Left cardiac atrium (tissue), 2 donors: ENCODE results near the gene CNNM4. TPM values are rescaled to one million over a fixed set of nuclear protein-coding genes. Genes with fewer than 3 reads are reported as not detected.

Source experiments
- microRNA-seq, 2 donors: library from miRNA; unstranded; fragments of <30 nt; microRNA quantifications; one replicate each; pipeline ENCODE4 v1.2.0, GENCODE V29; 2020
- total RNA-seq, 2 donors: library from RNA; stranded (reverse); fragmentation: NEBNext Ultra II Directional; extraction: Animal tissue kit (Norgen Biotek cat#: 25700); gene quantifications; one replicate each; pipeline ENCODE4 v1.2.1, GENCODE V29; 2021
- donor health status: DM: no; HTN: yes; CAD: no; lungs with severe emphysema.
- donor health status: DM: yes; HTN: yes; CAD: no.

CNNM4 gene
- total RNA-seq, 2 donors from 2014 or later, result 16.8 to 29.5 TPM

Small RNA genes within 50 kb of the gene (microRNA-seq; reads per million reads assigned to microRNA genes)
- gene MIR3127, result 1.2 to 2.5 reads per million in 2 donors

Other genes starting within 250 kb of the CNNM4 start
- 10 to 100 TPM; 10.5 to 24.1 TPM for gene ARID5A, start 224.2 kb upstream of the CNNM4 start, total RNA-seq
- gene KANSL3, start 122.6 kb upstream of the CNNM4 start, total RNA-seq, result 10 to 100 TPM; 26.9 to 27.6 TPM
- under 1 TPM in 1 of 2 donors, not detected in 1; 0.06 TPM for gene FER1L5, start 118.1 kb upstream of the CNNM4 start, total RNA-seq
- gene LMAN2L, start 20.8 kb upstream of the CNNM4 start, total RNA-seq, result 10 to 100 TPM; 11.7 to 22.1 TPM
- 10 to 100 TPM in 1 of 2 donors, 1 to 10 TPM in 1; 9.6 to 10.3 TPM for gene CNNM3, start 55.4 kb downstream of the CNNM4 start, total RNA-seq
- gene ANKRD23, start 83.1 kb downstream of the CNNM4 start, total RNA-seq, result 10 to 100 TPM; 18.4 to 24.7 TPM
- gene ANKRD39, start 97.1 kb downstream of the CNNM4 start, total RNA-seq, result 10 to 100 TPM; 11.9 to 12.4 TPM
- 10 to 100 TPM; 22.1 to 24.8 TPM for gene SEMA4C, start 109.2 kb downstream of the CNNM4 start, total RNA-seq
- gene FAM178B, start 225.7 kb downstream of the CNNM4 start, total RNA-seq, result under 1 TPM in 1 of 2 donors, not detected in 1; 0.44 TPM